ENCODE measurements around the gene DHRS3. TPM values are rescaled to one million over a fixed set of nuclear protein-coding genes. Genes with fewer than 3 reads are reported as not detected.

DHRS3 gene
- total RNA-seq, 1 donor from 2014 or later = 60.5 TPM

DNA sequence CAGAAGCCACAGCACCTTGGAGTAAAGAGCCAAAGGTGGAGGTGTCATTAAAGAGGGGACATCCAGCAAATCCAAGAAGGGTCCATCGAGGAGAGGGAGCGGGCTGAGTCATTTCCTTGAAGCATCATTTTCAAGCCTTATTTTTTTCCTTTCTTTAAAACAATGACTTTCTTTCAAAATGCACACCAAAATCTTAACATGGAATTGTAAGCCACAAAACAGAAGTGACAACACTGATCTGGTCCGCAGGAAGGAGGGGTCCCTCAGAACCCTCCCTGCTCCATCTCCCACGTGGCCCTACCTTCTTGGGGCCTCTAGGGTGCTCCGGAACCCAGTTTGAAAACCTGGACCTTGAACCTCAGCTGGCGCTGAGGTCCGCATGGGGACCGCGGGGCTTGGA is 14.8 kb downstream of the DHRS3 start:
- no peak for DNase-seq (ENCODE audit: low read depth)
- no peak overlapping the region for H3K4me3 ChIP-seq (ENCODE audit: low read depth, low read length)
- TF ChIP-seq, protein P1, sequence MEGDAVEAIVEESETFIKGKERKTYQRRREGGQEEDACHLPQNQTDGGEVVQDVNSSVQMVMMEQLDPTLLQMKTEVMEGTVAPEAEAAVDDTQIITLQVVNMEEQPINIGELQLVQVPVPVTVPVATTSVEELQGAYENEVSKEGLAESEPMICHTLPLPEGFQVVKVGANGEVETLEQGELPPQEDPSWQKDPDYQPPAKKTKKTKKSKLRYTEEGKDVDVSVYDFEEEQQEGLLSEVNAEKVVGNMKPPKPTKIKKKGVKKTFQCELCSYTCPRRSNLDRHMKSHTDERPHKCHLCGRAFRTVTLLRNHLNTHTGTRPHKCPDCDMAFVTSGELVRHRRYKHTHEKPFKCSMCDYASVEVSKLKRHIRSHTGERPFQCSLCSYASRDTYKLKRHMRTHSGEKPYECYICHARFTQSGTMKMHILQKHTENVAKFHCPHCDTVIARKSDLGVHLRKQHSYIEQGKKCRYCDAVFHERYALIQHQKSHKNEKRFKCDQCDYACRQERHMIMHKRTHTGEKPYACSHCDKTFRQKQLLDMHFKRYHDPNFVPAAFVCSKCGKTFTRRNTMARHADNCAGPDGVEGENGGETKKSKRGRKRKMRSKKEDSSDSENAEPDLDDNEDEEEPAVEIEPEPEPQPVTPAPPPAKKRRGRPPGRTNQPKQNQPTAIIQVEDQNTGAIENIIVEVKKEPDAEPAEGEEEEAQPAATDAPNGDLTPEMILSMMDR (conservative IDR thresholded peaks at IDR 0.05; ENCODE audit: low read depth, low read length) = no peak

DNA sequence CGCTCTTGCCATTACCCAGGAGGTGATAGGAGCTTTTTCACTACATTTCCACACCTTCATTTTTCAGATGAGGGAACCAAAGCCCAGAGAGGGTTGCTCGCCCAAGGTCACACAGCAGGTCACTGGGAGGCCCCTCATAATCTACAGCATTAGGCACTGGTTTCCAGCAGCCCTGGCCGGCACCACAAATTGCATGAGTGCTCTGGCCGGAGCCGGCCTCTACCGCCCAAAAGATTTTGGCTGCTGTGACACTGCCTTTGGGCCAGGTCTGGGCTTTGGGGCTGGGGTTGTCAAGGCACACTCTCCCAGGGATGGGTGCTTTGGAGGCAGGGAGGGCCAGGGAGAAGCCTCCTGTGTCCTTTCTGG is 15.4 kb downstream of the DHRS3 start:
- TF ChIP-seq, protein P1 (conservative IDR thresholded peaks at IDR 0.05; ENCODE audit: low read depth, low read length) = no peak
- DNase-seq (ENCODE audit: low read depth) = no peak
- H3K4me3 ChIP-seq (ENCODE audit: low read depth, low read length) = no peak overlapping the region

DNA sequence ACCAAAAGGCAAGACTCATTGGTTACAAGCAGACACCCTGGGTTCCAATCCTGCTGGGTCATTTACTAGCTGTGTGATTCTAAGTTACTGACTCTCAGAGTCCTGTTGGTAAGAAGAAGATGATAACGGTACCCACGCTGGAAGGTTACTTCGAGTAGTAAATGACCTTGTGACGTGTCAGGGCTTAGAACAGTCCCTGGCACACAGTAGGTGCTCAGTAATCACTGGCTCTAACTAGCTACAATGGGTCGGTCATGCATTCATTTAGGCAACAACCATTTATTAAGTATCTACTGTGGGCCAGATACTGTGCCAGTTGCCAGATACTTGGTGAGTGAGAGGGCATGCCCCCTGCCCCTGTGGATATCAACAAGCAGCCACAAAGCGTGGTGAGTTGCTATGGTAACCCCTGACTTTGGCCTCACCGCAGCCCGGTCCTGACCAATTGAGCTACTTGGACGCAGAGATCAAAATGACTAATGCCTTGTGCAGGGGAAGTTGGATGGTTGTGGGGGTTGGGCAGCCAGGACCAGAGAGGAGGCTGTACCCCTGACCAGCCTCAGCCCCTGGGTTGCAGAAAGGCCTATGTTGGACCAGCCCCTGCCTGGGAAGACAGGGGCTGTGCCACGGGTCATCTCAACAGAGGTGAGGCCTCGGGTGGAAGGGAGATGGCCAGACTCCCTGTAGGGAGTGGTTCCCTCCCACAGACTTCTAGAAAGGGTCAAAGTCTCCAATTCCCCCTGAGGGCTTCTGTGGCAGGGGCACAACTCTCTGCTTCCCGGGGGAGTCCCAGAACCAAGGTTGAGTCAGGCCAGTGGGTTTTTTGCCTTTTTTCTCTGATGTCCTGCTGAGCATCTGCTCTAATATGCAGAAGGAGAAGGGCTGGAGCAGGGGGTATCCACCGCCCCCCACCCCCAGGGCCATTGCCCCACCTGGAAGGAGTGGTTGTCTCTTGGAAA is 16.0 kb downstream of the DHRS3 start:
- no peak for DNase-seq (ENCODE audit: low read depth)
- TF ChIP-seq, protein P1 (conservative IDR thresholded peaks at IDR 0.05; ENCODE audit: low read depth, low read length) = no peak
- no peak overlapping the region for H3K4me3 ChIP-seq (ENCODE audit: low read depth, low read length)

DNA sequence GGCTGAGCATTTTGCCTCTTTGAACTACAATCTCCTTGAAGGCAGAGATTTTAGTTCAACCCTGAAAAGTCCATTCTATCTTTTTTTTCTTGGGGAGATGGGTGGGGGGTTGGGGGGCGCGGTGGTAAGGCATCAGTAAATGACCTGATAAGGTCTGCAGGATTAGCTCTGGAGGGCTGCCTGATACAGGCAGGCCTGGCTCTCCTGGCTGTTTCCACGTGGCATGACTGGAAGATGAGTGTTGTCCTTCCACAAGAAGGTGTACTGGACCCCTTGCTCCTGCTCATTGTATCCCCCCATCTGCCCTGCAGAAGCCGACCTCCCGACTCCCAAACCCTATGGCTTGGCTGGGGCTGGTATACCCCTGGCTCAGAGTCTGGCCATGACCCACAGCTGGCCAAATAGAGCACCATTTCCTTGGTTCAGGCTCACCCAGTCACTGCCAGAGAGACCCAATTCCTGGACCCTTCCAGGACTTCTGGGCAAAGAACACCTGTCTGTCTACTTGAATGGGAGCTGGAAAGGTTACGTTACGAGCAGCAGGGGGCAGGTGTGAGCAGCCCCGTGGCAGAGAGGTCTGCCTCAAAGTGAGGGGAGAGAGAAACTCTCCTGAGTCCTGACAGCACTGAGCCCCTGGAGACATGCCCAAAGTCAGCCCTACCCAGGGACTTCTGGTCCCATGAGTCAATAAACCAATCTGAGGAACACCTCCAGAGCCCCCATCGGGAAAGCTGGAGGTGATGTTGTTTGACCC is 17.0 kb downstream of the DHRS3 start:
- TF ChIP-seq, protein P1 (conservative IDR thresholded peaks at IDR 0.05; ENCODE audit: low read depth, low read length) = peak; percentile 65

DNA sequence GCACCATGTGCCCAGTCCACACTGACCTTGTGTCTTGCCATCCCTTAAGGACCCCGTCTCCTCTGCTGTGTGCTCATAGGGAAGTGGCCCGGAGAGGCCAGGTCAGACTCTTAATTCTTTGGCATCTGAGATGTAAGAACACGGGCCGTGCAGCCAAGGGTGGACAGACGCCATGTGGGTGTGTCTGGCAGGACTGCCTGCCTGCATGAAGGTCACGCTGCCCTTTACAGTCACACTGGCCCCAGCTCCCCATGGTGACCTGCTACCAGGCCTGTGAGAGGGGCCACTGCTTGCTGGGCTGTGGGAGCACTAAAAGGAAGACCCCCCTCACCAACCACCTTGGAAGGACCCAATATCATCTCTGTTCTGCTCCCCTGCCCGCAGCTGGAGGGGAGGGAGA is 17.7 kb downstream of the DHRS3 start:
- TF ChIP-seq, protein P1 (conservative IDR thresholded peaks at IDR 0.05; ENCODE audit: low read depth, low read length) = no peak
- H3K4me3 ChIP-seq (ENCODE audit: low read depth, low read length) = no peak overlapping the region
- DNase-seq (ENCODE audit: low read depth) = no peak

More for the DNA sequence above, 17.0 kb downstream of the DHRS3 start:
- DNase-seq (ENCODE audit: low read depth) = no peak
- H3K4me3 ChIP-seq (ENCODE audit: low read depth, low read length) = no peak overlapping the region

DNA sequence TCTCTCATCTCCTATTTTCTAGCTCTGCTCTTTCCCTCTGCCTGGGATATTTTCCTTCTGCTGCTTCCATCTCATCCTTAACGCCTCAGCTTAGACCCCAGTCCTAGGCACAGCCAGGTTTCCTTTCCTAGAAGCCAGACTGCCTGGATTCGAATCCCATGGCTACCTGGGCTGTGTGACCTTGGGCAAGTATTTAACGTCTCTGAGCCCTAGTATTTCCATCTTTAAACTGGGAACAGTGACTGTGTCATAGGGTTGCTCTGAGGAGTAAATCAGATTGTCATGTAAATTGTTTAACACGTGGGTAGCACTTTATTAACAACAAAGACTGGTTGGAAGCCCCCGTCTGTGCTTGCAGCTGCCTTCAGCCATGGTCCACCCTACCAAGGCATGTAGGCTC is 18.4 kb downstream of the DHRS3 start:
- DNase-seq (ENCODE audit: low read depth) = no peak
- no peak overlapping the region for H3K4me3 ChIP-seq (ENCODE audit: low read depth, low read length)
- TF ChIP-seq, protein P1 (conservative IDR thresholded peaks at IDR 0.05; ENCODE audit: low read depth, low read length) = no peak

All from epithelial cell of proximal tubule (primary cell).